Measurements from ENCODE around the gene SEC61A1.

- TF ChIP-seq, protein P1, sequence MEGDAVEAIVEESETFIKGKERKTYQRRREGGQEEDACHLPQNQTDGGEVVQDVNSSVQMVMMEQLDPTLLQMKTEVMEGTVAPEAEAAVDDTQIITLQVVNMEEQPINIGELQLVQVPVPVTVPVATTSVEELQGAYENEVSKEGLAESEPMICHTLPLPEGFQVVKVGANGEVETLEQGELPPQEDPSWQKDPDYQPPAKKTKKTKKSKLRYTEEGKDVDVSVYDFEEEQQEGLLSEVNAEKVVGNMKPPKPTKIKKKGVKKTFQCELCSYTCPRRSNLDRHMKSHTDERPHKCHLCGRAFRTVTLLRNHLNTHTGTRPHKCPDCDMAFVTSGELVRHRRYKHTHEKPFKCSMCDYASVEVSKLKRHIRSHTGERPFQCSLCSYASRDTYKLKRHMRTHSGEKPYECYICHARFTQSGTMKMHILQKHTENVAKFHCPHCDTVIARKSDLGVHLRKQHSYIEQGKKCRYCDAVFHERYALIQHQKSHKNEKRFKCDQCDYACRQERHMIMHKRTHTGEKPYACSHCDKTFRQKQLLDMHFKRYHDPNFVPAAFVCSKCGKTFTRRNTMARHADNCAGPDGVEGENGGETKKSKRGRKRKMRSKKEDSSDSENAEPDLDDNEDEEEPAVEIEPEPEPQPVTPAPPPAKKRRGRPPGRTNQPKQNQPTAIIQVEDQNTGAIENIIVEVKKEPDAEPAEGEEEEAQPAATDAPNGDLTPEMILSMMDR (conservative IDR thresholded peaks at IDR 0.05) = no peak
- no peak for TF ChIP-seq ZFX (IDR thresholded peaks at IDR 0.05)
Measured at GRCh38 chr3:128079823-128080222, 27.6 kb downstream of the SEC61A1 start.

Data from C4-2B (cell line).